Measurements from ENCODE around the gene PIP4K2A.

The PIP4K2A gene

DNA sequence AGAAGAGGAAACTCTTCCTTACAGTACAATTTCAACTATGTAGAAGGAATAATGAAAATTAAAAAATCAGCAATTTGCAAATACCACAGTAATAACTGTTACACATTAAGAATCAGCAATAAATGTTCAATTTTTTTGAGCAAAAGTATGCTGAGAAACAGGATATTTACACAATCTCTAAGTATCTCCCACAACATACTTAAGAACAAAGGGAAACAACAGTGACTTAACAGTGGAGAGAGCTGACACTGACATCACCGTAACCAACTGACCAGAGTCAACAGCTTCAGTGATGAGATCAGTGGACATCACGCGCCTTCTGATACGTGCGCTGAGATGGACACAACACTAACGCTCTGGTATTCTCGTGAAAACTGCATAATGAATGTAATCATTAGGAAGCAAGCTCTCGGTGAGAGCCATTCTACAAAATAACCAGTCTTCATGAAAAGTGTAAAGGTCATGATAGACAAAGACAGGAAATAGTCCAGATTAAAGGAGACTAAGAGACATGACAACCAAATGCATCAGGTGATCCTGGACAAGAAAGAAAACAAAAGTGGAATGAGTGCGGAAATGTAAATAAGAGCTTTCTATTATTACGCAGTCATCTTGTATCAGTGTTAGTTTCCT lies 82.6 kb downstream of the PIP4K2A start:
- DNase-seq (ENCODE audit: low read depth, low spot score) = no peak
- H3K27ac ChIP-seq = no peak overlapping the region

DNA sequence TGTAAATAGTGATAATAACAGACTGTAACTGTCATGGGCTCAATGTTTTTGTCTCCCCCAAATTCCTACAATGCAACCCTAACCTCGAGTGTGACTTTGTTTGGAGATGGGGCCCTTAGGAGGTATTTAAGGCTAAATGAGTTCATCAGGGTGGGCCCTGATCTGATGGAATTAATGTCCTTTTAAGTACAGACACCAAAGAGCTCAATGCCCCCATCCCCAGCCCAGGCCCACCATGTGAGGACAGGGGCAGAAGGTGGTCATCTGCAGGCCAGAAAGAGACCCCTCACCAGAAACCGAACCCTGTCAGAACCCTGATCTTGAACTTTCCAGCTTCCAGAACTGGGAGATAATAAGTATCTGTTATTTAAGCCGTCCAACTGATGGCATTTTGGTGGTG lies 83.2 kb downstream of the PIP4K2A start:
- Histone ChIP-seq H3K36me3 (ENCODE audit: insufficient read depth, low read length) (no peaks in the 10 kb centered on the region), H3K9me3 (ENCODE audit: low read depth, low read length) (no peaks in the 10 kb centered on the region), H3K9ac (ENCODE audit: insufficient read length) (no peak overlapping the region), H3K27ac (no peak overlapping the region), H3K4me3 (no peak overlapping the region)
- no peak for DNase-seq (ENCODE audit: low read depth, low spot score)
- no peak for TF ChIP-seq FOXP2 (optimal IDR thresholded peaks at IDR 0.05; ENCODE audit: control extremely low read depth, extremely low read length, insufficient read depth)
- no peak for TF ChIP-seq POLR2AphosphoS5 (IDR thresholded peaks at IDR 0.05; ENCODE audit: borderline replicate concordance, low read depth, low read length)
- TF ChIP-seq EZH2 (IDR thresholded peaks at IDR 0.05) = no peak

More for the DNA sequence above, 82.6 kb downstream of the PIP4K2A start:
- H3K36me3 ChIP-seq (ENCODE audit: insufficient read depth, low read length) = no peaks in the 10 kb centered on the region
- no peak for TF ChIP-seq POLR2AphosphoS5 (IDR thresholded peaks at IDR 0.05; ENCODE audit: borderline replicate concordance, low read depth, low read length)
- no peak for TF ChIP-seq EZH2 (IDR thresholded peaks at IDR 0.05)
- TF ChIP-seq FOXP2 (optimal IDR thresholded peaks at IDR 0.05; ENCODE audit: control extremely low read depth, extremely low read length, insufficient read depth) = no peak
- H3K9me3 ChIP-seq (ENCODE audit: low read depth, low read length) = no peaks in the 10 kb centered on the region
- no peak overlapping the region for H3K4me3 ChIP-seq
- no peak overlapping the region for H3K9ac ChIP-seq (ENCODE audit: insufficient read length)

DNA sequence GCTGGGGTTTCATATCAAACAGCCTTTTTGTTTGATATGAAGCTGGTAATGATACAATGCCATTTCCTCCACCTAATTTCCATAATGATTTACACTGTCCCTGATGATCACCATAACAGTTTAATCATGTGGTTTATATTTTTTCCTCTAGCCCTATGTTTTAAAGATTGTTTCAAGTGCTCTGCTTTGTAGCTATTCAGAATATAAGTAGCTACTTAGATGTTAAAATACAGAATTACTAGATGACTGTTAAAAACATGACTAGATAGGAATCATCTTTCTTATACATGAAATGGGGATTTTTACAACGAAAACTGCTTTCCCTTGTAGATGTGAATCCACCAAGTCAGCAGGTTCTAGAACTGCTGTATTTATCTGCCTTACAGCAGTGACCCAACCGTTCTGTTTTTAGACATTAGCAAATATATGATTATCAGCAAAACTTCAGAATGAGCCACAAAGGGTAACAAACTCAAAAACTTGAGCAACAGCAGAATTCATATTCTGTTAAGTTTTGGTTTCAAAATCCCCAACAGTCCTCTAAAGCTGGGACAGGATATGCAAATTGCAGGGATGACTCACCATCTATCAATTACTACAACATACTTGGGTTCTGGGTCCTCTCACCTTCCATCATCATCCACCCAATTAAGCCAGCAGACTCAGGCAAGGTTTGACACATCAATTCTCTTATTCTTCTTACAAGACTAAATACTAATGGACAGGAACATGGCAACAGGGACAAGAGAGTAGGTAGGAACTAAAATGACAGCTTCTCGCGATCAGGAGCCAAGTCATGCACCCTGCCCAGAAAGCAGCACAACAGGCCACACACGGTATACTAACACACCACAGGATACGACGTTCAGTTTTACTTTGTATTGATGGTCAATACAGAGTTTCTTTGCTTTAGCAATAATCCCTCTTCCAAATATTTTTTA lies 83.9 kb downstream of the PIP4K2A start:
- DNase-seq (ENCODE audit: low read depth, low spot score) = no peak
- no peaks in the 10 kb centered on the region for H3K9me3 ChIP-seq (ENCODE audit: low read depth, low read length)
- no peak overlapping the region for H3K9ac ChIP-seq (ENCODE audit: insufficient read length)
- H3K4me3 ChIP-seq = no peak overlapping the region
- no peaks in the 10 kb centered on the region for H3K36me3 ChIP-seq (ENCODE audit: insufficient read depth, low read length)
- no peak overlapping the region for H3K27ac ChIP-seq
- TF ChIP-seq FOXP2 (optimal IDR thresholded peaks at IDR 0.05; ENCODE audit: control extremely low read depth, extremely low read length, insufficient read depth) = no peak
- no peak for TF ChIP-seq EZH2 (IDR thresholded peaks at IDR 0.05)
- TF ChIP-seq POLR2AphosphoS5 (IDR thresholded peaks at IDR 0.05; ENCODE audit: borderline replicate concordance, low read depth, low read length) = no peak

DNA sequence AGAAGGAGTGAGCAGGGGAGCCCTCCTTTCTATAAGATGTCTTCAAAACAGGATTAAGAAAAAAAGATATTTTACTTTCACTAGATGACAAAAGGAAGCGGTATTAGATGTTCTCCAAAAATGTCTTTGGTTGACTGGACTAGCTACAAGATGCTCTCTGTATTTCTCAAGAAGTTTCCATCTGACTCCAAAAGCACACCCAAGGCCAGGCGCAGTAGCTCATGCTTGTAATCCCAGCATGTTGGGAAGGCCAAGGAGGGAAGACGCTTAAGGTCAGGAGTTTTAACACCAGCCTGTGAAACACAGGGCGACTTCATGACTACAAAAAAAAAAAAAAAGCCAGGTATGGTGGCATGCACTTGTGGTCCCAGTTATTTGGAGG lies 84.5 kb downstream of the PIP4K2A start:
- Histone ChIP-seq H3K9me3 (ENCODE audit: low read depth, low read length) (no peaks in the 10 kb centered on the region), H3K4me3 (no peak overlapping the region), H3K36me3 (ENCODE audit: insufficient read depth, low read length) (no peaks in the 10 kb centered on the region), H3K9ac (ENCODE audit: insufficient read length) (no peak overlapping the region), H3K27ac (no peak overlapping the region)
- DNase-seq (ENCODE audit: low read depth, low spot score) = no peak
- TF ChIP-seq POLR2AphosphoS5 (IDR thresholded peaks at IDR 0.05; ENCODE audit: borderline replicate concordance, low read depth, low read length) = no peak
- no peak for TF ChIP-seq FOXP2 (optimal IDR thresholded peaks at IDR 0.05; ENCODE audit: control extremely low read depth, extremely low read length, insufficient read depth)
- TF ChIP-seq EZH2 (IDR thresholded peaks at IDR 0.05) = no peak

DNA sequence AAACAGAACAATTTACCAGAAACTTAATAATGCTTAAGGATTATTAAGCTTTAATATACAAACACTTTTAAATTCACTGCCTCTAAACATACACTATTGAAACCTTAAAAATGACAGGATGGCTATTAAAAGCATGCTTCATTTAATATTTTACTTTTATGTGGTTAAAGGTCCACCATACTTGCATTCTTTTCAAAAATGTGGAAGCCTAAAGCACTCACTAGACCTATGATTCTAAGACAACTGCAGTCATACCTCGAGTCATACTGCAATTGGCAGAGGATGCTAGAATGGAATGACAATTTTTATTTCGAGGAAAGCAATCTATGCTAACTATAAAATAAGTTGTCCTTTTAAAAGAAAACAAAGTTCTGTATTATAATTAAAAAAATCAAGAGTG lies 85.3 kb downstream of the PIP4K2A start:
- Histone ChIP-seq H3K4me3 (no peak overlapping the region), H3K36me3 (ENCODE audit: insufficient read depth, low read length) (no peaks in the 10 kb centered on the region), H3K27ac (no peak overlapping the region), H3K9me3 (ENCODE audit: low read depth, low read length) (no peaks in the 10 kb centered on the region), H3K9ac (ENCODE audit: insufficient read length) (no peak overlapping the region)
- TF ChIP-seq EZH2 (IDR thresholded peaks at IDR 0.05) (no peak), FOXP2 (optimal IDR thresholded peaks at IDR 0.05; ENCODE audit: control extremely low read depth, extremely low read length, insufficient read depth) (no peak), POLR2AphosphoS5 (IDR thresholded peaks at IDR 0.05; ENCODE audit: borderline replicate concordance, low read depth, low read length) (no peak)
- DNase-seq (ENCODE audit: low read depth, low spot score) = no peak

DNA sequence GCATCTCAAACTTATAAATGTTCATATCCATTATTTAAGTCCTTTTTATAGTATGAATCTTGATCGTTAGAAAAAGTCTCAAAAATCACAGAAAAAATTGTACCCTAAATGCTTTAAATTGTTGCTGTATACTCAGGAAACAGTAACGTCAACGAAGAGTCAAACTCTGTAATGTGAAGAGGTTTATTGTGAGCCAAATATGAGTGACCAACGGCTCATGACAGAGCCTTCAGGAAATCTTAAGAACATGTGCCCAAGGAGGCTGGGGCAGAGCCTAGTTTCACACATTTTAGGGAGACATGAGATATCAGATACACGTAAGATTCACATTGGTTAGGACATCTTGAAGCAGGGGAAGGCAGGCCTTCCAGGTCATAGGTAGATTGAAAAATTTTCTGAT lies 86.1 kb downstream of the PIP4K2A start:
- no peak for TF ChIP-seq FOXP2 (optimal IDR thresholded peaks at IDR 0.05; ENCODE audit: control extremely low read depth, extremely low read length, insufficient read depth)
- no peak for TF ChIP-seq EZH2 (IDR thresholded peaks at IDR 0.05)
- no peak for TF ChIP-seq POLR2AphosphoS5 (IDR thresholded peaks at IDR 0.05; ENCODE audit: borderline replicate concordance, low read depth, low read length)
- DNase-seq (ENCODE audit: low read depth, low spot score) = no peak
- Histone ChIP-seq H3K9ac (ENCODE audit: insufficient read length) (no peak overlapping the region), H3K4me3 (no peak overlapping the region), H3K36me3 (ENCODE audit: insufficient read depth, low read length) (no peaks in the 10 kb centered on the region), H3K9me3 (ENCODE audit: low read depth, low read length) (no peaks in the 10 kb centered on the region), H3K27ac (no peak overlapping the region)

- no peak for DNase-seq (ENCODE audit: low read depth, low spot score)
- H3K9ac ChIP-seq (ENCODE audit: insufficient read length) = no peak overlapping the region
- TF ChIP-seq FOXP2 (optimal IDR thresholded peaks at IDR 0.05; ENCODE audit: control extremely low read depth, extremely low read length, insufficient read depth) = no peak
- TF ChIP-seq POLR2AphosphoS5 (IDR thresholded peaks at IDR 0.05; ENCODE audit: borderline replicate concordance, low read depth, low read length) = no peak
- no peak for TF ChIP-seq EZH2 (IDR thresholded peaks at IDR 0.05)
- no peaks in the 10 kb centered on the region for H3K36me3 ChIP-seq (ENCODE audit: insufficient read depth, low read length)
- no peaks in the 10 kb centered on the region for H3K9me3 ChIP-seq (ENCODE audit: low read depth, low read length)
- H3K4me3 ChIP-seq = no peak overlapping the region
- H3K27ac ChIP-seq = no peak overlapping the region
These were observed 87.6 kb downstream of the PIP4K2A start for GRCh38 chr10:22626784-22627183.

GRCh38 chr10:22625516-22626290 lies 88.7 kb downstream of the PIP4K2A start:
- Histone ChIP-seq H3K36me3 (ENCODE audit: insufficient read depth, low read length) (no peaks in the 10 kb centered on the region), H3K4me3 (no peak overlapping the region; the same call in 1 of the 2 replicates), H3K27ac (peak overlapping the region; percentile 67), H3K9ac (ENCODE audit: insufficient read length) (no peak overlapping the region), H3K9me3 (ENCODE audit: low read depth, low read length) (no peaks in the 10 kb centered on the region)
- TF ChIP-seq EZH2 (IDR thresholded peaks at IDR 0.05) (no peak), POLR2AphosphoS5 (IDR thresholded peaks at IDR 0.05; ENCODE audit: borderline replicate concordance, low read depth, low read length) (no peak), FOXP2 (optimal IDR thresholded peaks at IDR 0.05; ENCODE audit: control extremely low read depth, extremely low read length, insufficient read depth) (no peak)
- no peak for DNase-seq (ENCODE audit: low read depth, low spot score)

Measured in SK-N-MC (cell line).